GM15510 (cell line): ENCODE data around the gene TAF15.

Source experiments
- POLR2A ChIP-seq: IDR thresholded peaks from 3 replicates; pipeline ENCODE4 v1.6.1; 2011; ENCODE audit warnings: borderline replicate concordance; ENCODE audit not compliant: insufficient read length; ENCODE audit errors: extremely low read depth

The TAF15 gene

DNA sequence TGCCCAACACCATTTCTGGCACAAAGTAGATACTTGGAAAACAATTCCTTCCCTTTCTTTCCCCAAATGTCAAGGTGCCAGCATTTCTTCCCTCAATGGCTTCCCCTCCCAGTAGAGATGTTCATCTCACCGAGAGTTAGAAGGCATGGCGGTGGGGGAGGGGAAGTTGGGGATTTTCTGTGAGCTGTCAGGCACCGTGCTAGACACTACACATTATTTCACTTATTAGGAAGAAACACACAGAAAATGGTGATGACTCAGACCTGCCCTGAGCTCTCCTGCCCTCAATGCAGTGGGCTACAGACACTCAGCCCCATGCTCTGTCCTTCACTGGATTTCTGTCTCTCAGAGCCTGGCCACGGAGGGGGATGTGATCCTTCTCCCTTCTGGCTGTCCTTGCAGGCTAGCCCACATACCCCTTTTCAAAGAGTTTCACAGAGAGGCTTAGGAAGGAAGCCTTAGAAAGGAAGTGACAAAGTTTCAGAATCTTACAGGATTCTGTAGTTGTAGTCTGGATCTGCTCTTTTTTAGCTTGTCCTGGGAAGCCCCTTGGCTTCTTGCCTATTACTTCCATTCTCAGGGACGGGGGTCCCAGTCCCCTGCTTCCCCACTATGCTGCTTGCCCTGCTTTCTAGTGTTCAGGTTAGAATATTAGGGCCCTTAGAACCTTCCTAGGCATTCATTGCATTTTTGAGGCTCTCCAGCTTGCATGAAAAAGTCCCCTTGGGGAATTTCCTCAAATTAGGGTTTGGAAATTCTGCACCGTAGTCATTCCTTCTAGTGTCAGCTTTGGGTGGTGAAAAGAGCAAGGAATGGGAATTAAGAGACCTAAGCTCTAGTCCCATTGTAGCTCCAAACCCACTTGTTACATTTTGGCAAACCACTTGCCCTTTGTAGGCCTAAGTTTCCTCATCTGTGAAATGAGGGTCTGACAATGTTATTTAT, 83.1 kb downstream of the TAF15 start:
- no peak for TF ChIP-seq POLR2A

- no peak for TF ChIP-seq POLR2A
These were observed 84.5 kb downstream of the TAF15 start for GRCh38 chr17:35893751-35894150.

GRCh38 chr17:35894206-35894605, 84.9 kb downstream of the TAF15 start:
- no peak for TF ChIP-seq POLR2A

DNA sequence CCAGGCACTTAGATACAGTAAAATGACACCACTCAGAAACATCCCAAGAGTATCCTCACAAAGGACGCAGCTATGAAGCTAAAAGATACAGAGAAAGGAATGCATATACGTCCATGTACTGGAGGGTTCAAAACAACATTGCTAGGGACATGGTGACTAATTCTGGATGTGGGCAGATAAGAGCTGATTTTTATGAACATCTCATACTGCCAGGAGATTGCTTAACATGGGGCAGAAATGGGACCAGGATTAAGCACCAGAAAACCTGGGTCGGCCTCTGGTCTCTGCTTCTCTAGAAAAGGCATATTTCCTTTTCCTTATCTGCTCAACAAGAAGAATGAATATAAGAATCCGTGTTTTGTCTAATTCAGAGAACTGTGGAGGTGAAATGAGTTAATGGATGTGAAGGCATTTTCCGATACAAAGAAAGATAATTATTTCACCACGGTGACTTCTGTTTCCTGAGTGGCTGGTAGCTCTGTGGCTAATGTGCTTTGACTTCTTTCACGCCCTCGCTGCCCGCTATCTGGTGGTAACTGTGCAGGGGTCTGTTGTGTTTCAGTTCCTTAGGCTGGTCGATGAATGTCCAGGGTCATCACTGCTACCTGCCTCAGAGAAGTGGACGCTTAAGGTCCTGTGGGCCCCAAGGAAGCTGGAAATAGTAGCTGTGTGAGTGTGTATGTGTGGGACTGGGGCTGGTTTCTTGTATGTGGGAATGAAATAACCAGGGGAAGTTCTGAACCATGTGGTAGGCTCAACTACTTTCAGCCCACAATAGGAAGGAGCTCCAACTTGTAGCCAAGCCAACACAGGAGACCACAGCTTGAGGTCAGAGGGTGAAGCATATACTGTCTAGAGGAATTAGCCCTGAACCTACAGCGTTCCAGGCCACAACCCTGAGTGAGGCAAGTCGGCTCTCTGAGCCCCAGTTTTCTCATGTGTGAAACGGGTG, 86.6 kb downstream of the TAF15 start:
- TF ChIP-seq POLR2A, result no peak
